ENCODE data around the gene BHLHE41.

The BHLHE41 gene

GRCh38 chr12:26113853-26114719 is 10.8 kb downstream of the BHLHE41 start:
- peak; percentile 83 for DNase-seq

DNA sequence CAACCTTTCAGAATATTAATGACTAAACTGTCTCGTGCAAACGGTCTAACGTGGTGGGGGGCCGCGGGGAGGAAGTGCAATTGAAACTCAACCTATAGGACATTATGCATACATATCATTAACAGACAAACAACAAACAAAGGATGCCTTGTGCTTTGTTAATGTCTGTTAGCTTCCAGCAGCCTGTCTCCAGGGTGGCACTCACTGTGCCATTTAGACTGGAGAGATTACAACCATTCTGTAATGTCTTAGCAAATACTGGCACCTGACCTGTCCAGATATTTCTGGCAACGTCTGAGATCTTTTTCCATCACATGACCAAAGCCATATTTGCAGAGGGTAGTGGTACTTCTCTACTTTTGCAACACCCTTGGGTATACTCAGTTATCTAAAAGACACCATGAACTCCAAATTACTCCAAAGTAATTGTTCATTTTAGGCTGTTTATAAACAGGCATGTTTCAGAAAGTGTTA is 11.6 kb downstream of the BHLHE41 start:
- DNase-seq = no peak

- no peak for DNase-seq
Measured at GRCh38 chr12:26112703-26113147, 12.1 kb downstream of the BHLHE41 start.

DNA sequence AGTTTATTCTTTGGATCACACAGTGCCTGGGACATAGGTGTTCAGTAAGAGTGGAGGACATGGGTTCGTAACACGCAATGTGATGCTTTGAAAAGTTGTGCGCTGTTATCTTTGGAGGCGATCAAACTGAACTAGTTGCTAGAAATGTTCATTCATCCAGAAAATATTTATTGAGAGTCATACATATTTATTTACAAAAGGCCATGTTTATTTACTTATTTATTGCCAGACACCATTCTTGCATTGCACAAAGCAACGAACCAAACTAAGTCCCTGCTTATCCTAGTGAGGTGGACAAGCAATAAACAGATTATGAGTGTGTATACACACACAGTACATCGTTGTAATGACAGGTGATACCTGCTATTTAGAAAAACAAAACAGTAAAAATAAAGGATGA is 12.6 kb downstream of the BHLHE41 start:
- no peak for DNase-seq

- DNase-seq = no peak
Measured at GRCh38 chr12:26109343-26109881, 15.4 kb downstream of the BHLHE41 start.

GRCh38 chr12:26108915-26109314 is 15.9 kb downstream of the BHLHE41 start:
- DNase-seq = no peak

GRCh38 chr12:26106347-26106746 is 18.5 kb downstream of the BHLHE41 start:
- no peak for DNase-seq

DNA sequence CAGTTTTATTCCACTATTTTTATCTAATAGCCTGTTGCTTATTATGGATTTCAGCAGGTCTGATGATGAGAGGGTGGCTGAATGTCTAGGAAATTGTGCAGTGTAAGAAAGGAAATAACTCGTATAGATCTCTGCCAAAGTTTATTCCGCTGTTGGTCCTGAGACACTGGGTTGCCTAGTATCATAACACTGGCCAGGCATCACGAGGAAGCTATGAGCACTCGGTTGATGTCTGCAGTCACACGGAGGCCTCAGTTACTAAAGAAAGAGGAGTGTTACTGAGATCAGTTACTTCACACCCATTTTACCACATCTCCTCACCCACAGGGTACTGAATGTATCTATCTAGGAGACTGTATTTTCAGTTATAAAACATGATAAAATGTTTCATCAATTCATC is 21.9 kb downstream of the BHLHE41 start:
- DNase-seq = no peak

- DNase-seq = no peak
Measured at GRCh38 chr12:26101763-26102162, 23.1 kb downstream of the BHLHE41 start.

- DNase-seq = no peak
Measured at GRCh38 chr12:26101350-26101734, 23.5 kb downstream of the BHLHE41 start.

DNA sequence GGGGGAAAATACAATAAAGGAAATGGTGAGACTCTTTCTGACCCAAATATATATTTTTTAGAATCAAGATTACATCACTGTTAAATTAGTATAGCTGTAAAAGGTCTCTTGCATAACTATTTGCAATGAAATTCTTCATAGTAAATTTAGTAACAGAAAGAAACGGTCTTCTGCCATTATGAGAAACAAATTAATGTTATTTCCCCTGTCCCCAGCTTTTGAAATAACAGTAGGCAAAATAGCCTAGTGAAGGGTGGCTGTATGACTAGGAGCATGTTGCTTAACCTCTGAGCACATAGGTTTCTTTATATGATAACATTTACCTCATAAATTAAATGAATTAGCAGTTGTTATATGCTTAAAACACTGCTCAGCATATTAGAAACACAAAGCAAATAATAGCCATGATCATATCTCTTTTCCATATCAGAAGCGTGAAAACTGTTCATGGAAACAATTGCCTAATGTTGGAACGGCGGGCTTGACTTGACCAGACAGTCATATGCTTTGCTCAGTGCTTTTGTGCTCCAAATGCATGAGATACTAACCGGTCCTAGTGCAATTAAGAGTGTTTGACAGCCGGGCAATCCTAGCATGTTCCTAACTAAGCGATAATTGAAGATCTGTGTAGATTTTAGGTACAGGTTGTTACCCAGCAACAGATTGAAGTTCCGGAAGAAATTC is 24.0 kb downstream of the BHLHE41 start:
- DNase-seq = no peak

DNA sequence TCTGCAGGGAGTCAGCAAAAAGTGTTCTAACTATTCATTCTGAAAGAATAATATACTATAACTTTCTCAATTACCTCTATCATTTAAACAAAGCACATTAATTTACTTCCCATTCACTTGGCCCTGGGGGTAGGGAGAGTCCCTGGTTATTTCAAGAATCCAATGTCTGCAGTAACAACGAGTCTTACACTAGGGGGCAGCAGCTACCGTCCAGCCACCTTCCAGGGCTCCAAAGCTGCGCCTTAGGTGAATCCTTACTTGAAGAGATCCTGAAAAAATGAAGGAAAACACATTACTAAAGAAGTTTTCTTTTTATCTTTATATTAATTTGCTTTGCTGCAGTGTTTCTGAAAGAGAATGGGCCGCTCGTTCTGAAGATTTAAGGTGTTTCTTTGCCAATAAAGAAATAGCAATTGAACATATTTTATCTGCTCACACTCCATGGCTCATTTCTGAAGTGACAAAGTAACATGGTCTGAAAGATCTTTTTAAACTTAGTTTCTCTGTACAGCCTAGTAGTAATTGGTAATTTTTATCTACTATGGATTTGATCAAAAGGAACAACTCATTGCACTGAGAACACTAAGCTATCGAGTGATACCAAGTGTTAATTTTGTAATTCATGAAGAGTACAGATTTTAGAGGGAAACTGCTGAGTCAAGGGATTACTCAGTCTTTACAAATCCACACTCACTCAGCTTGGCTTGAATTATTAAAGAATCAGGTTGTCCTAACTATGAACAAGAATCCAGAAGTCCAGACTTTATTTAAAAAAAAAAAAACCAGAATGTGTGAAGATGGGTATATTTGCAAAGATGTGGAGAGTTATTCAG is 27.6 kb downstream of the BHLHE41 start:
- peak; percentile 66 for DNase-seq

- no peak for DNase-seq
Measured at GRCh38 chr12:26096036-26096435, 28.8 kb downstream of the BHLHE41 start.

- no peak for DNase-seq
Measured at GRCh38 chr12:26095186-26095585, 29.7 kb downstream of the BHLHE41 start.

DNA sequence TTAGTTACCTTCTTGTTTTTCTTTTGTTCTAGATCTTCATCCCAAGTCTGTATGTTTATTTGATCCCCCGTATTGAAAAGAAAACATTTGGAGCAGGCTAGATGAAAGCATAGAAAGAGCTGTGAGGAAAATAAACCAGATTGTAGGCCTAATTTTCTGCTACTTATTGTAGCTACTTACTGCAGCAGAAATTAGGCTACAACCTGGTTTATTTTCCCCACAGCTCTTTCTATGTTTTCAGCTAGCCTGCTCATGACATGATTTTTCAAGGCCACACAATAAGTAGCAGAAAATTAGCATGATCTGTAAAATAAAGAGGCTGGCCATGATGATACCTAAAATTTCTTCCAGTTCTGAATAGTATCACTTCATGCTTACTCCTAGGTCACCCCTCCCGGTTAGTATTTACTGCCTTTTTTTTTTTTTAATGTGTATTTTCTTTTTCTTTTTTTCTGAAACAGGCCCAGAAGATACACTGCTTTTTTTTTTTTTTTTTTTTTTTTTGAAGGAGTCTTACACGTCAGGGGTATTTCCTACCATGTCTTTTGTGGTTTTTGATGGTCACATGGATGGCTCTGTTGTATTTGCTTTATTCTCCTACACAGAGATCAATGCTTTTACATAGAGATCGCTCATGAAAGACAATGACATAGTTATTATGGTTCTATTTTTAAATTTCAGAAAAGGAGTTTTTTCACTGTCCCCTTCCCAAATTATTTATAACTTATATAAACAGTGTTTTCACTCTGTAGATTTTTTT is 32.3 kb downstream of the BHLHE41 start:
- no peak for DNase-seq

DNA sequence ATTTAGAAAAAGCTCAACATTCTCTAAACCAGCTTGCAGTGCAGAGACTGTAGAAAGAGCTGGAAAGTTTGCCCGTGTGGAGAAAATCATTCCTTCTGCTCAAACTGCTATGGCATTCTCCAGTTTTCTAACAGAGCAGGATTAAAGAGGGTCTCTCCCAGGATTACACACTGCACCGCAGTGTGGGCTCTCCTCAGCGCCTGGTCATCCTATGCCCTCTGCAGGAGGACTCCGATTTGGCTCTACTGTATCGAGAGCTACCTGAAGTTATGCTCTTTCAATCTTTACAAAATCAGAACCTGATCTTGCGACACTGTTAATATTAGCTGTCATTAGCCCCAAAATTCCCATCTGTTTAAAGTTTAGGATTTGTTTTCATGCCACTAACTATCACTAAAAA is 33.0 kb downstream of the BHLHE41 start:
- DNase-seq = no peak

DNA sequence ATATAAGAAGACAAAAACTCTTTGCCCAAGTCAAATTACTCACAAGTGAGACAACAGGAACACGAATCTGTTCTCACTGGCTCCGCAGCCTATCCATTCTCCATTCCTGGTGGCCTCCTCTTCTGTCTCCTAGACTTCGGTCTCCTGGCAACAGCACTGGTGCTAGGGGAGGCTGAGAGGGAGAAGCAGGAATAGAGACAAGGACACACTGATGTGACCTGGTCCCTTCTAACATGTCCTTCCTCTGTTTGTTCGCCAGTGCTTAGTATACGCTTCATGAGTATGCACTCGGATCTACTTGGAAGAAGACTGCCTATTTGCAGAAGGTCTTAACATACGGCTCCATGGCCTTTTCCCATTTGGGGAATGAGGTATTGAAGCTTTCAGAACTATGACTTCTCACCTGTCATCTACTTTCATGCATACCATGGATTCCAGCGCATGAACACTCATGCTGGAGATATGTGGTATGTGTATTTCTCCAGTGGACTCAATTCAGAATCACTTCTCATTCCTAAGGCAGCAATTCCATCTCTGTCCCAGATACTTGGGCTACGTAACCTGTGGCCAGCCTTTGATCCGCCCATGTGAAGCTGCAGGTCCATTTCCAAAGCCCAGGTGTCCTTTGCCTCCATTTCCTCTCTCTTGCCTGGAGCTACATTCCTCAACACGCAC is 33.9 kb downstream of the BHLHE41 start:
- no peak for DNase-seq

GRCh38 chr12:26088998-26089397 is 35.8 kb downstream of the BHLHE41 start:
- DNase-seq = no peak

DNA sequence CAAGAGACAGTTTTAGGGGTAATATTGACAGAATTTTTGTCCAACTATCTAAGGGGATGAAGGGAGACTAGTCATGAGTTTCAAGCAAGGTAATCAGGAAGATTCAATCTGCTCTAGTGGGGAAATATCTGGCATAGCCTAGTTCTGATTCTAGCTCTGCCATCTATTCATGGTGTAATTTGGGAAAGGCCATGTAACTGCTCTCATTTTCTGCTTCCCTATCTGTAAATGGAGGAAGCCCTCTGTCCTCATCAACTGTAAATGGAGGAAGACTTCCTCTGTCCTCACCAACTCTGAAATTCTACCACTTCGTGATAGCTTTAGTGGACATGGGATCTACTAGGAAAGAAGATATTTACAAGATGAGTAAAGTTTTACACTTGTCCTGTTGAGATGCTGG is 37.9 kb downstream of the BHLHE41 start:
- no peak for DNase-seq

DNA sequence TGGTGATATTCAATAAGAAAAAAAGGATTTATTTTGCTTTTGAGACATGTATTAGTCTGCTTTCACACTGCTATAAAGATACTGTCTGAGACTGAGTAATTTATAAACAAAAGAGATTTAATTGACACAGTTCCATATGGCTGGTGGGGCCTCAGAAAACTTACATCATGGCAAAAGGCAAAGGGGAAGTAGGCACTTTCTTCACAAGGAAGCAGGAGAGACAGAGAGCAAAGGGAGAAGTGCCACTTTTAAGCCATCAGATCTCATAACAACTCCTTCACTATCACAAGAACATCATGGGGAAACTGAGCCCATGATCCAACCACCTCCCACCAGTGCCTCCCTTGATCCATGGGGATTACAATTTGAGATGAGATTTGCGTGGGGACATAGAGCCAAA is 43.9 kb downstream of the BHLHE41 start:
- DNase-seq = no peak

DNA sequence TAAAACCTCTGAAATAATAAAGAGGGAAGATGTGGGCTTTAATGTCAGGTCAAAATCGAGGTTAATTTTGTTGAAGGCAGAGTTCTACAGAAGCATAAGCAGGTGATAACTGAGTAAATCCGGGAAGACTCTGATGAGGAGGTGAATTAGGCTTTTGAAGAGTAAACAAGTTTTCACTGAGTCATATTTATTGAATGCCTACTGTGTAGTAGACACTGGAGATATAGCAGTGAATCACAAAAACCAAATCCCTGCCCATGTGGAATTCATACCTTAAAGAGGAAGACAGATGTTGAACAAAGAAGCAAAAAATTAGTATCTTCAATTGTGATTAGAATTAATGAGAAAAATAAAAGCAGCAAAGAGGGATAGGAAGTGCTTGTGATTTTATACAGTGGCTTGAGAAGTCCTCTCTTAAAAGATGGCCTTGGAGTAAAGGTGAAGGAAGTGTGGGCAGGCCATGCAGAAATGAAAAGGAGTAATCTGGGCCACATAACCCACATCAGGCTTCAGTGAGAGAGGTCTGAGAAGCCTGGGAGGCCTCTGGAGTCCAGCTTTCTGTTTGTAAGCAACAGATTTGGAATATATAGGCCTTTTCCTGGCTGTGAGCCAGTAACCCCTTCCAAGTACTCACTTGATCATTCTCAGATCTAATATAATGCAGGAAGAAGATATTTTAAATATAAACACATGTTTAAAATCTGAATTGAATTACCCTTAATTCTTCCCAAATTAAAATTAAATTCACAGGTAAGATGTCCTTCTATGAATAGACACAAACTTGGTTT is 46.7 kb downstream of the BHLHE41 start:
- DNase-seq = no peak
